GM23338 (cell line): Measurements from ENCODE around the gene ZDHHC7. TPM values are rescaled to one million over a fixed set of nuclear protein-coding genes. Genes with fewer than 3 reads are reported as not detected.

Source experiments
- ATAC-seq: fragments of 200-7000 bp; cut with Tn5 transposase; 3 replicates; pipeline ENCODE4 v1.9.1; 2020
- DNase-seq: peaks from one replicate; pipeline ENCODE4 v3.0.0-alpha.2; 2015; ENCODE audit warnings: low spot score
- H2AFZ ChIP-seq: fragments of 200-600 bp; sonication (generic); 2 replicates; pipeline ENCODE4 v1.8.0; 2016; ENCODE audit warnings: antibody characterized with exemption, mild to moderate bottlenecking, moderate library complexity
- H3F3A ChIP-seq: fragments of 200-600 bp; sonication (generic); replicated peaks from 2 replicates; pipeline ENCODE4 v1.8.0; 2017; ENCODE audit warnings: antibody characterized with exemption, mixed run types, low read depth
- H3K27ac ChIP-seq: fragments of 200-600 bp; sonication (generic); 2 replicates; pipeline ENCODE4 v1.6.1; 2016; ENCODE audit warnings: low read depth
- H3K27me3 ChIP-seq: fragments of 200-600 bp; sonication (generic); 2 replicates; pipeline ENCODE4 v1.8.0; 2016; ENCODE audit warnings: mild to moderate bottlenecking, mixed run types, moderate library complexity; ENCODE audit not compliant: insufficient read depth
- H3K36me3 ChIP-seq: fragments of 200-600 bp; sonication (generic); 2 replicates; pipeline ENCODE4 v1.8.0; 2016; ENCODE audit warnings: mild to moderate bottlenecking; ENCODE audit not compliant: insufficient read depth
- H3K4me1 ChIP-seq: fragments of 200-600 bp; sonication (generic); 2 replicates; pipeline ENCODE4 v1.8.0; 2016; ENCODE audit warnings: mild to moderate bottlenecking, moderate library complexity; ENCODE audit not compliant: insufficient read depth
- H3K4me2 ChIP-seq: fragments of 200-600 bp; sonication (generic); 2 replicates; pipeline ENCODE4 v1.7.1; 2017; ENCODE audit warnings: mixed run types
- H3K4me3 ChIP-seq: fragments of 200-600 bp; sonication (generic); 2 replicates; pipeline ENCODE4 v1.6.1; 2016; ENCODE audit warnings: mixed run types
- H3K79me2 ChIP-seq: fragments of 200-600 bp; sonication (generic); replicated peaks from 2 replicates; pipeline ENCODE4 v1.8.0; 2017; ENCODE audit warnings: mild to moderate bottlenecking; ENCODE audit not compliant: insufficient read depth
- H3K9me2 ChIP-seq: fragments of 200-600 bp; sonication (generic); 2 replicates; pipeline ENCODE4 v1.8.0; 2017; ENCODE audit not compliant: insufficient read depth
- H4K20me1 ChIP-seq: fragments of 200-600 bp; sonication (generic); replicated peaks from 2 replicates; pipeline ENCODE4 v1.8.0; 2017; ENCODE audit warnings: mild to moderate bottlenecking; ENCODE audit not compliant: insufficient read depth
- H3K27ac Mint-ChIP-seq: 2 replicates; pipeline ENCODE4 v1.8.0; 2020; ENCODE audit warnings: inconsistent platforms, mild to moderate bottlenecking, moderate library complexity, mixed read lengths
- H3K27me3 Mint-ChIP-seq: 3 replicates; pipeline ENCODE4 v1.8.0; 2022; ENCODE audit warnings: low read depth, mild to moderate bottlenecking, moderate library complexity, mixed read lengths, inconsistent platforms; ENCODE audit not compliant: insufficient read depth, poor library complexity
- H3K36me3 Mint-ChIP-seq: 3 replicates; pipeline ENCODE4 v1.8.0; 2021; ENCODE audit warnings: low read depth, mild to moderate bottlenecking, inconsistent platforms, moderate library complexity, mixed read lengths
- H3K4me1 Mint-ChIP-seq: 3 replicates; pipeline ENCODE4 v1.8.0; 2020; ENCODE audit warnings: mild to moderate bottlenecking, inconsistent platforms, mixed read lengths
- H3K4me3 Mint-ChIP-seq: 3 replicates; pipeline ENCODE4 v1.8.0; 2021; ENCODE audit warnings: moderate library complexity, mild to moderate bottlenecking, inconsistent platforms, mixed read lengths
- H3K9me3 Mint-ChIP-seq: 3 replicates; pipeline ENCODE4 v1.8.0; 2020; ENCODE audit warnings: moderate library complexity, mild to moderate bottlenecking, inconsistent platforms, mixed read lengths
- CREB1 ChIP-seq: fragments of 250-450 bp; sonication (Bioruptor Pico); IDR thresholded peaks from 2 replicates; pipeline ENCODE4 v1.5.0; 2020; ENCODE audit warnings: low read depth, mild to moderate bottlenecking, moderate library complexity
- CTCF ChIP-seq, 2 experiments: fragments of 200-600 bp in 1 of 2; sonication (generic) in 1 of 2; conservative IDR thresholded peaks; 2 replicates each; pipeline versions ENCODE4 v1.5.1 to v1.6.1; 2016 to 2017; ENCODE audit warnings: antibody characterized with exemption in 2 of 2, low read depth in 2 of 2, mild to moderate bottlenecking in 2 of 2, moderate library complexity in 1 of 2
- ETS1 ChIP-seq: IDR thresholded peaks from 2 replicates; pipeline ENCODE4 v1.6.1; 2016; ENCODE audit warnings: antibody characterized with exemption
- EZH2 ChIP-seq: fragments of 200-600 bp; sonication (generic); IDR thresholded peaks from one replicate; pipeline ENCODE4 v1.8.0; 2017; ENCODE audit warnings: antibody characterized with exemption, mild to moderate bottlenecking, low read depth; ENCODE audit not compliant: unreplicated experiment
- EZH2phosphoT487 ChIP-seq: fragments of 200-600 bp; sonication (generic); IDR thresholded peaks from one replicate; pipeline ENCODE4 v1.8.1; 2018; ENCODE audit warnings: antibody characterized with exemption; ENCODE audit not compliant: unreplicated experiment
- JUNB ChIP-seq: IDR thresholded peaks from one replicate; pipeline ENCODE4 v1.6.1; 2016; ENCODE audit warnings: antibody characterized with exemption; ENCODE audit not compliant: unreplicated experiment
- NANOG ChIP-seq: IDR thresholded peaks from 2 replicates; pipeline ENCODE4 v1.6.1; 2016; ENCODE audit warnings: antibody characterized with exemption, borderline replicate concordance
- POLR2AphosphoS5 ChIP-seq: IDR thresholded peaks from 2 replicates; pipeline ENCODE4 v1.6.1; 2016; ENCODE audit warnings: antibody characterized with exemption, low read depth
- REST ChIP-seq: IDR thresholded peaks from one replicate; pipeline ENCODE4 v1.6.1; 2018; ENCODE audit warnings: antibody characterized with exemption; ENCODE audit not compliant: unreplicated experiment
- STAT1 ChIP-seq: IDR thresholded peaks from one replicate; pipeline ENCODE4 v1.6.1; 2016; ENCODE audit warnings: antibody characterized with exemption; ENCODE audit not compliant: unreplicated experiment
- ZNF114 ChIP-seq: fragments of 250-450 bp; sonication (Bioruptor Pico); IDR thresholded peaks from 2 replicates; pipeline ENCODE4 v1.5.0; 2020; ENCODE audit warnings: mild to moderate bottlenecking, moderate library complexity
- ZNF331 ChIP-seq: fragments of 250-450 bp; sonication (Bioruptor Pico); IDR thresholded peaks from 2 replicates; pipeline ENCODE4 v1.5.0; 2020; ENCODE audit warnings: low read depth, mild to moderate bottlenecking, moderate library complexity
- ZNF462 ChIP-seq: fragments of 250-450 bp; sonication (Bioruptor Pico); IDR thresholded peaks from 2 replicates; pipeline ENCODE4 v1.5.0; 2020; ENCODE audit warnings: mild to moderate bottlenecking, moderate library complexity
- polyA plus RNA-seq: library from polyadenylated mRNA; unstranded; fragments of >200 nt; fragmentation: Nextera tagmentation; extraction: Ambion mirVana; gene quantifications from 2 replicates; pipeline ENCODE4 v1.2.1, GENCODE V29; 2016
- total RNA-seq: library from RNA; depleted of rRNA; stranded (reverse); fragments of >200 nt; shearing (Covaris generic); gene quantifications from 2 replicates; pipeline ENCODE4 v1.2.3, GENCODE V29; 2014

ZDHHC7 gene
- total and polyA plus RNA-seq, 2 experiments from 2014 or later: 13.1 to 46.1 TPM

- Histone ChIP-seq H3K9me2 (no peaks in the 10 kb centered on the region), H3K36me3 (peaks cover 13% of the 10 kb centered on the region), H3F3A (0 out of 2 replicates have a peak, but pooled peaks cover 2% of the 10 kb centered on the region), H3K27ac (no peak overlapping the region), H3K79me2 (no peaks in the 10 kb centered on the region), H3K4me3 (no peak overlapping the region), H3K4me2 (no peak overlapping the region), H2AFZ (no peak overlapping the region), H4K20me1 (no peaks in the 10 kb centered on the region; the same call in 1 of the 2 replicates), H3K4me1 (no peaks in the 10 kb centered on the region), H3K27me3 (no peaks in the 10 kb centered on the region)
- Mint-ChIP-seq H3K27ac (no peak overlapping the region), H3K4me1 (no peaks in the 10 kb centered on the region; the same call in 2 of the 3 replicates), H3K9me3 (no peaks in the 10 kb centered on the region; the same call in 2 of the 3 replicates), H3K27me3 (peaks cover 14% of the 10 kb centered on the region), H3K4me3 (no peak overlapping the region), H3K36me3 (peaks cover 34% of the 10 kb centered on the region)
- TF ChIP-seq CREB1 (no peak), NANOG (no peak), REST (no peak), POLR2AphosphoS5 (no peak), EZH2phosphoT487 (no peak), ZNF114 (CRISPR knock-in tag) (no peak), ZNF462 (no peak), CTCF (conservative IDR thresholded peaks at IDR 0.05; ENCODE audit: low read depth in 2 of 2) (no peak), ETS1 (no peak), EZH2 (no peak), ZNF331 (CRISPR knock-in tag) (no peak), STAT1 (no peak), JUNB (no peak)
- ATAC-seq: no peak
- no peak for DNase-seq
These were observed 37.4 kb downstream of the ZDHHC7 start for GRCh38 chr16:84973776-84974523.
